Thymus (tissue), 11 donors: Measurements from ENCODE around the gene TNFRSF11A. TPM values are rescaled to one million over a fixed set of nuclear protein-coding genes. Genes with fewer than 3 reads are reported as not detected.

Experiments used
- DNase-seq, 9 donors: peaks; one replicate each; pipeline ENCODE4 v3.0.0-alpha.2; 2013; ENCODE audit warnings: low spot score in 9 of 9, low read depth in 6 of 9, missing footprints in 1 of 9
- H3K27ac ChIP-seq, 2 donors: one replicate each; pipeline ENCODE4 v1.5.1; 2013; ENCODE audit warnings: control low read depth in 1 of 2, low read depth in 1 of 2, low read length in 1 of 2, mild to moderate bottlenecking in 1 of 2, moderate library complexity in 1 of 2
- H3K27me3 ChIP-seq, 2 donors: one replicate each; pipeline ENCODE4 v1.5.1; 2013; ENCODE audit warnings: low read length in 1 of 2; ENCODE audit not compliant: control insufficient read depth in 2 of 2, insufficient read depth in 1 of 2
- H3K36me3 ChIP-seq, 2 donors: one replicate each; pipeline ENCODE4 v1.5.1; 2013; ENCODE audit warnings: low read length in 1 of 2, mild to moderate bottlenecking in 1 of 2, moderate library complexity in 1 of 2; ENCODE audit not compliant: control insufficient read depth in 2 of 2, insufficient read depth in 2 of 2
- H3K4me1 ChIP-seq, 2 donors: one replicate each; pipeline ENCODE4 v1.5.1; 2013; ENCODE audit warnings: low read length in 2 of 2; ENCODE audit not compliant: control insufficient read depth in 2 of 2, insufficient read depth in 2 of 2
- H3K4me3 ChIP-seq, 2 donors: one replicate each; pipeline ENCODE4 v1.5.1; 2013; ENCODE audit warnings: low read length in 2 of 2, control low read depth in 1 of 2, mild to moderate bottlenecking in 1 of 2
- H3K9me3 ChIP-seq, 2 donors: one replicate each; pipeline ENCODE4 v1.5.1; 2013; ENCODE audit warnings: low read length in 1 of 2, mild to moderate bottlenecking in 1 of 2; ENCODE audit not compliant: control insufficient read depth in 2 of 2, insufficient read depth in 1 of 2
- WGBS: extraction: QIAGEN DNeasy Blood & Tissue Kit; methylation state at CpG from one replicate; pipeline ENCODE4 v1.1.7; 2013; 5-methylcytosine and 5-hydroxymethylcytosine counted together
- polyA plus RNA-seq: library from polyadenylated mRNA; stranded (reverse); fragments of 200-250 nt; gene quantifications from one replicate; pipeline ENCODE4 v1.2.3, GENCODE V29; 2013
- total RNA-seq: library from RNA; stranded (reverse); fragments of 120-200 nt; gene quantifications from one replicate; pipeline ENCODE4 v1.2.4, GENCODE V29; 2013
- donor health status: healthy.

The TNFRSF11A gene
- total and polyA plus RNA-seq, 2 donors = 3.6 to 5.4 TPM

DNA sequence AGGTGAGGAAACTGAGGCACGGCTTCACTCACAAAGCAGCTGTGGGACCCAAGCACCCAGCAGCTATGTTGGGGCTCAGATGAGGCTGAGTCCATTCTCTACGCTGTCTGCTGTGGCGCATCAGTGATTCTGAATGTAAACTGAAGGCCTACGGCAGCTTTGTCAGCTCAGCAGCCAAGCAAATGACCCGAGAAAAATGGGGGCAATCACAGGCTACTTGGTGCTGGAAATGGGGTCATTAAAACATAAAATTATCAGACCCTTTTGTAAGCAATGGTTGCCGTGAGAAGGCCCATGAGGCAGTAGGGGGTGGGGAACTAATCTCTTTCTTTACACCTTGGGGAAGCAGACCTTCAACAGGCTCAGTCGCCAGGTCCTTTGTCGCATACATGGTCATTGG is 113.8 kb downstream of the TNFRSF11A start:
- Histone ChIP-seq H3K9me3 (no peaks in the 10 kb centered on the region), H3K36me3 (no peaks in the 10 kb centered on the region), H3K4me3 (no peak overlapping the region), H3K4me1 (no peaks in the 10 kb centered on the region), H3K27ac (no peak overlapping the region), H3K27me3 (no peaks in the 10 kb centered on the region)
- DNase-seq = no peak
- WGBS = 96% methylated on average over 8 of the region's 8 CpGs

Other genes with a start within 250 kb of the TNFRSF11A start
- gene PIGN, start 138.3 kb upstream of the TNFRSF11A start, total RNA-seq = 13.5 TPM
- gene PIGN, start 138.3 kb upstream of the TNFRSF11A start, polyA plus RNA-seq = 8.2 TPM
- 20.6 TPM for gene RELCH, start 138.1 kb upstream of the TNFRSF11A start, total RNA-seq
- gene RELCH, start 138.1 kb upstream of the TNFRSF11A start, polyA plus RNA-seq = 29.3 TPM
- 12.8 TPM for gene ZCCHC2, start 197.7 kb downstream of the TNFRSF11A start, total RNA-seq
- 10.7 TPM for gene ZCCHC2, start 197.7 kb downstream of the TNFRSF11A start, polyA plus RNA-seq